CD4-positive, alpha-beta T cell treated with Interleukin-10 for 1 hour (primary cell): Measurements from ENCODE around the gene ACTG1.
A peak's percentile ranks its signal among the peaks of the same experiment; 100 is the strongest.

ENCODE experiments used
- DNase-seq: peaks from one replicate; pipeline ENCODE4 v3.0.0-alpha.2; 2020

Gene ACTG1

DNA sequence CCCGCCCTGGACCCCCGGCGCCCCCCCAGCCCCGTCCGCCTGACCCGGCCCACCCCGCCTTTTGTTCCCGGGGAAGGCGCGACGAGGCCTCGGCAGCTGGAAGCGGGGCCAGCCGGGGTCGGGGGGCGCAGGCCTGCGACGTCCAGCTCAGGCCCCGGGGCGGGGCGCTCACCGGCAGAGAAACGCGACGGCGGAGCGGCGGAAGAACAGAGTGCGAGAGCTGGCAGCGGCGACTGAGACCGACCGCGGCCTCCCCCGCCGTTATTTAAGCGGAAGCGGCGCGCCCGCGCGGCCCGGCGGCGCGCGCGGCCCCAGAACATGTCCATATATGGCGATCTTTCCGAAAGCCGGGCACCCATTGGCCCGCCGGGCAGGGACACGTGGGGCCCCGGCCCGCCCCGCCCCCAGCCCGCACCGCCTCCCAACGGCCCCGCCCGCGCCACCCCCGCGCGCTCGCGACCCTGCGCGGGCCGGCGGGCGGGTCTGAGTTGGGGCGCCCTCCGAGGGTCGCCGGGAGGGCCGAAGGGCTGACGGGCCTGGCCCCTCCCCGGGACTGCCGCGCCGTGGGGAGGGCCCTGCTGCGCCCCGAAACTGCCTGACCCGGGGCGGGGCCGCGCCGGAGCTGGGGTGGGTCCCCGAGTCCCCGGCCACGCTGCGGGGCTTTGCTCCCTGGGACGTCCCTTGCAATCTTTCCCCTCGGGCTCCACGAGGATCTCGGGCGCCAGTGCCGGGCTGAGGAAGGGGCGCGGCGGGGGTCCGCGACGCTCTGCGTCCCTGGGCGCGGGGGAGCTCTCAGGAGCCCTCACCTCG is at the start of gene ACTG1:
ACTG1 (minus strand) TSS at position 238 of the 810 bp plus-strand sequence. CDS start 445 bp downstream, outside the sequence.
- peak; percentile 95 for DNase-seq

GRCh38 chr17:81561494-81561885 is 48.9 kb upstream of the ACTG1 start:
- DNase-seq = no peak

- DNase-seq = no peak
These were observed 46.6 kb upstream of the ACTG1 start for GRCh38 chr17:81558941-81559806.

GRCh38 chr17:81558115-81558468 is 45.5 kb upstream of the ACTG1 start:
- no peak for DNase-seq

- DNase-seq = no peak
These were observed 44.9 kb upstream of the ACTG1 start for GRCh38 chr17:81557276-81558114.

- no peak for DNase-seq
These were observed 44.3 kb upstream of the ACTG1 start for GRCh38 chr17:81556863-81557262.

DNA sequence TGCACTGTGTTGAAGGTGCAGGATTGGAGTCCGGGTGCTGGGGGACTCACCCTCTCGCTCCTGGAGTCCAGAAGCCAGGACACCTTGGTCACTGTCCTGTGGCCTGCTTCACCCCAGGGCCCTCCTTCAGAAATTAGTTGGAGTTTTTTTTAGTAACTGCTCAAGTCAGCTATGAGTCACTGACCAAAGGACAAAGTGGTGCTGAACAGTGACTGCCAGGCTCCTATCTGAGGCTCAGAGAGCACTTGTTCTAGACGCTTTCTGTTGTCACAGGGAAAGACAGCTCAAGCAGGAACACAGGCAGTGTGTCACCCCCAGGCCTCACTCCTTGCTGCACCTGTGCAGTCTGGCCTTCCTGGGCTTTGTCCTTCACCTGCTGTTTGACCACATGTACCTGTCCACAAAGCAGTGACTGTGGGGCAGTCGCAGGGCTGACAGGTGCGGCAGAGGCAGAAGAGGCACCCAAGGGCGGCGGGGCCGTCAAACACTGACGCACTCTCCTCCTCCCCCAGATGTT is 43.6 kb upstream of the ACTG1 start:
- no peak for DNase-seq

DNA sequence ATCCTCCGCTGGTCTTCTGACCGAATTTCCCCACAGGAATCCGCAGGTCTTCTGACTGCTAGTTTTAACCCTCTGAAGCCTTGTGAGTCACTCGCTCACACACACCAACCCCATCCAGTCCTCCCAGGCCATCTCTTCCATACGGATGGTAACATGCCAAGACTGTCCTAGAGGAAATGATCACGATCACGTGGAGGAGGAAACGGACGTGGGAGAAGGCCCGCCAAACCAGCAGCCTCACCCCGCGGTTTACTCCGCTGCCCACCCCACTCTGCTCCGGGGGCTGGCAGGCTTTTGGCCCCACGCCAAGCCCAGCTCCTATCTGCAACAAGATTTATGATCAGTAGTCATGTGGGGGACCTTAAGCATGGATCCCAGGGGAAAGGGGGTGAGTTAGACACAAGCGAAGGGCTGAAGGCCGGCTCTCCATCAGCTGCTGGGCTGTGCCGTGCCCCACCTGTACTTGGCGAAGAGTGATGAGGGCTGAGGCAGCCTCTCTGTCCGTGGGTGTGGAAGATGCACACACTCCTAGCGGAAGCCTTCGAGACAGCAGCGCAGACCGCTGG is 41.1 kb upstream of the ACTG1 start:
- DNase-seq = no peak

DNA sequence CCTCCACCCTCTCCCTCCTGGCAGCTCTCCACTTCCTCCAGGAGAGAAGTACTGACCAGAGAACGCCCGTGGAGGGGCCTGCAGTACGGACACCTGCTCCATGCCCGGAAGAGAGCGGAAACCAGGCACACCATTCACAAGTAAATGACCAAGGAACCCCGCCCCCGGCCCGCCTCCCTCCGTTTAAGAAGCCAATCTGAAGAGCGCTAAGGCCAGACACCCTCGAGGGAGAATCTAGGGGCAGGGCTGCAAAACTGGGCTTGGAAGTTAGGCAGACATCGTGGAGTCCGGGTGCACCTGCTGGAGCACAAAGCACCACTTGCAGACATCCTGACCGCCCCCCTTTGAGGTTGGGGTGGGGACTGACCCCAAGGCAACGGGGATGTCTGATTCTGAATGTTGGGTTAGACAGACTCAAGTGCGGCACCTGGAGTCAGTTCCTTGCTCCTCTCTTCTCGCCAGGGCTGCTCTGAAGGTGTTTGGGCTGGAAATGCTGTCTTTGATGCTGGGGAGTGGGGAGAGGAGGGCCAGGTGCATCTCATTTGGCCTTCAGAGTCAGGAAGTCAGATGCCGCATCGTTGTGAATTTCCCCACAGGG is 40.5 kb upstream of the ACTG1 start:
- DNase-seq = peak; percentile 80

DNA sequence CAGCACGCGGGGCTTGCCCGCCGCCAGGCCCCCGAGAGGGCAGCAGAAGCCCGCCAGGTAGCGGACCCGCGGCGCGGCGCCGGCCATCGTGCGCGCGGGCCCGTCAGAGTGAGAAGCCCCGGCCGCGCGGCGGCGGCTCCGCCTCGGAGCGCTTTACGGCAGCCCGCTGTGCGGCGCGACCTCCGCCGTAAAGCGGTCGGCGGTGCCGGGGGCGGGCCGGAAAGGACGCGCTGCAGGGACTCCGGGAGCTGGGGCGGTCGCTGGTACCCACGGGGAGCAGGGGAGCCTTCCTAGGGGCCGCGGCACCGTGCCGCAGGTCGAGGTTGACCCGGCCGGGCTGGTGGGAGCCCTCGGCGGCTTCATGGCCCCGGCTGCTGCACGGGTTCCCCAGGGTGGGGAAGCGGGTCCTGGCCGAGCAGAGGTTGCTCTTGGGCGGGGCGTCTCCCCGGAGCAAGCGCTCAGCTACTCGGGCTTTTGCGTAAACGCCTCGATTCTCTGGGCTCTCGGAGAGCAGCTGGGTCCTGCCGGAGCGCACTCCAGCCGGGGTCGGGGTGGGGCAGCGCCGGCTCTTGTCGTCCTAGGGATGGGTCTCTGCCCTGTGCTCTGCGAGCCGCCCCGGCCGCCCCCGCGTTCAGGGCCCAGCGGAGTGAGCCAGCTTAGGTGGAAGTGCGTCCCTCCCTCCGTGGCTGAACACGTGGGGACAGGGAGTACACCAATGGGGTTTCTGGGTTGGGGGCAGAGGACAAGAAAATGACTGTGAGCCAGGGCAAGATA is 39.8 kb upstream of the ACTG1 start, which contains the start of gene FAAP100:
FAAP100 (minus strand) TSS at position 110 of the 774 bp plus-strand sequence; CDS start at position 87, 23 bp downstream.
- peak; percentile 83 for DNase-seq

- no peak for DNase-seq
These were observed 39.1 kb upstream of the ACTG1 start for GRCh38 chr17:81551458-81552243.

DNA sequence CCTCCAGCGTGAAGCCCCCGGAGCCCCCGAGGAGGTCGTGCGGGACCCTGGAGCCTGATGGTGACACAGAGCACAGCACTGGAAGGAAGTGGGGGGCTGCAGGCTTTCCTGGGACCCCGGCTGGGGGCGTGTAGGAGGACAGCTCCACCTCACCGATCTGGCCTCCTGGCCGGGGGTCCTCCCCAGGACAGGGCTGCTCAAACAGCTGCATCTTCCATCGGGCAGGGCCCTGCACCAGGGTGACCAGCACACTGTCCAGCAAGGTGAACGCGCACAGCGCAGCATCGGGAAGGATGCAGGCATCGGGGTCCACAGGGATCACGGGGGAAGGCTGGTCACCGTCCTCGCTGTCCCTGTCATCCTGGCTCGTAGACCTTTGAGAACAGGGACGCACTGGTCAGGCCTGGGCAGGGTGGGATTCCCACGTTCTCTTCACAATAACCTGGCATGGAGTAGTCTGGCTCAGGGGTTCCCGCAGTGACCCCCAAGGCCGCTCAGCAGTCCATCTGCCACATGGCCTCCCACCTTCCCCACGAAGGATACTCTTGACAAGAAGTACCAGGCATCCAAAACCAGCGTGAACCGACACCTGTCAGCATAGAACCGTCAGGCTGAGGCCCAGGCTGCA is 38.3 kb upstream of the ACTG1 start:
- DNase-seq = no peak

- no peak for DNase-seq
These were observed 37.7 kb upstream of the ACTG1 start for GRCh38 chr17:81550285-81550684.

GRCh38 chr17:81549826-81550225 is 37.2 kb upstream of the ACTG1 start:
- no peak for DNase-seq

DNA sequence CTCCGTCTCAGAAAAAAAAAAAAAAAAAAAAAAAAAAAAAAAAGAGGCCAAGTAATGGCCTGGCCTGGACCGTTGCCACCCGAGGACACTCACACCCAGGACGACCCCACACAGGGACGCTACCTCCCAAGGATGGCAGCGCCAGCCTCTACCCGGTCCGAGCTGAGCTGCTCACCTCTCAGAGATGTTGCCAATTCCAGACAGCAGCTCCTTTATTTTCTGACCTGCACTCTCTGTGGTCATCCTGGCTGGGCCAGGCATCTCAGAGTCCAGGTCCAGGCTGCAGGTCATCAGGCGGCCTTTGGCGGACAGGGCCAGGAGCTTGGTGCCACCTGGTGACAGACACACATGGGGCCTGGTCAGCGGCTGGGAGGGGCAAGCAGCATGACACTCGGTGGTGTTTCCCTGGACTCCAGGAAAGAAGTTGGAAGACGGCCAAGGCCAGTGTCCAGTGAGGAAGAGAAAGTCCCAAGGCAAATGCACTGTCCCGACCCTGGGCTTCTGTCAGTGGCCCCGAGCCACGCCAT is 36.5 kb upstream of the ACTG1 start:
- no peak for DNase-seq

- DNase-seq = no peak
These were observed 35.0 kb upstream of the ACTG1 start for GRCh38 chr17:81547614-81547982.

DNA sequence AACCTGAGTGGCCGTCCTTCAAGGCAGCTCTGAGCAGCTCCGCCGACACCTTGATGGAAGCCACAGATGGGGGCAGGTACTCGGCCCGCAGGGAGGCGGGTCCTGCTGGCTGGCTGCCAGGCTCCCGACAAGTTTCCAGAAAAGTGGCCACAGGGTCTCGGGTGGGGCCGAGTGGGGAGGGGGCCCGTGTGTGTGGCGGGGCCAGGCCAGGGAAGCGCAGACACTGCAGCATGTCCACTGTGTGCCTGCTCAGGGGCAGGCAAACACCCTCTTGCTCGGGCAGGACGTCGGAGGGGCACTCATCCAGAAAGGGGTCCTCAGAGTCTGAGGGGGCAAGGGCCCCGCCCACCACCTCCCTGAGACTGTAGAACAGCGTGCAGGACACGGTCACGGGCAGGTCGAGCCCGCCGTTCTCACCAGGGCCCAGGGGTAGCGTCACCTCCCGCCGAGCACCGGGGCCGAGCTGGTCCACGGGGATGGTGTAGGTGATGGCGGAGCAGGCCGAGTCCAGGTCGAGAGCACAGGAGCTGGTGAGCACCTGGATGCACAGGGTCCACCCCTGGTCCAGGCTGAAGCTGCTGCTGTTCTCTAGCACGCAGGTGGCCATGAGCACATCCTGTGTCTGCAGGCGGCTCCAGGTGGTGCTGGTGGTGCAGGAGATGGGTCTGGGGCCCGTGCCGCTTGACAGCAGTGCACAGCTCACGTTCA is 34.5 kb upstream of the ACTG1 start:
- no peak for DNase-seq

GRCh38 chr17:81545160-81545949 is 32.8 kb upstream of the ACTG1 start:
- no peak for DNase-seq
